HL-60/S4 (cell line): ENCODE results near the gene KCNMB2.

Experiments
- in situ Hi-C: fragments of 300-500 bp; cut with MboI; formaldehyde crosslinking; loops from 2 replicates; pipeline ENCODE4 v1.14.3; 2022; ENCODE audit warnings: low sequenced_read_pairs

KCNMB2 gene

GRCh38 chr3:178567611-178568010 lies 31.4 kb downstream of the KCNMB2 start:
- in situ Hi-C loops: no loop called here

- in situ Hi-C loops: no loop called here
These were observed 32.0 kb downstream of the KCNMB2 start for GRCh38 chr3:178568155-178568731.

GRCh38 chr3:178568911-178569310 lies 32.7 kb downstream of the KCNMB2 start:
- in situ Hi-C loops: no loop called here

- in situ Hi-C loops: no loop called here
These were observed 33.6 kb downstream of the KCNMB2 start for GRCh38 chr3:178569826-178570225.

GRCh38 chr3:178583963-178584575 lies 47.8 kb downstream of the KCNMB2 start:
- in situ Hi-C loops: no loop called here

- in situ Hi-C loops: no loop called here
These were observed 48.6 kb downstream of the KCNMB2 start for GRCh38 chr3:178584722-178585380.

GRCh38 chr3:178585454-178585853 lies 49.2 kb downstream of the KCNMB2 start:
- in situ Hi-C loops: no loop called here

GRCh38 chr3:178586076-178586475 lies 49.8 kb downstream of the KCNMB2 start:
- in situ Hi-C loops: no loop called here

GRCh38 chr3:178588628-178589027 lies 52.4 kb downstream of the KCNMB2 start:
- in situ Hi-C loops: no loop called here

- in situ Hi-C loops: no loop called here
These were observed 57.5 kb downstream of the KCNMB2 start for GRCh38 chr3:178593786-178594185.

- in situ Hi-C loops: no loop called here
These were observed 61.1 kb downstream of the KCNMB2 start for GRCh38 chr3:178597371-178597770.

- in situ Hi-C loops: no loop called here
These were observed 66.6 kb downstream of the KCNMB2 start for GRCh38 chr3:178602856-178603255.

- in situ Hi-C loops: no loop called here
These were observed 67.5 kb downstream of the KCNMB2 start for GRCh38 chr3:178603735-178604134.

GRCh38 chr3:178618197-178618596 lies 82.0 kb downstream of the KCNMB2 start:
- in situ Hi-C loops: no loop called here

GRCh38 chr3:178618896-178619295 lies 82.7 kb downstream of the KCNMB2 start:
- in situ Hi-C loops: no loop called here

- in situ Hi-C loops: no loop called here
These were observed 87.5 kb downstream of the KCNMB2 start for GRCh38 chr3:178623666-178624255.

GRCh38 chr3:178624276-178624675 lies 88.0 kb downstream of the KCNMB2 start:
- in situ Hi-C loops: no loop called here

GRCh38 chr3:178625053-178625600 lies 88.9 kb downstream of the KCNMB2 start:
- in situ Hi-C loops: no loop called here

GRCh38 chr3:178628037-178628436 lies 91.8 kb downstream of the KCNMB2 start:
- in situ Hi-C loops: no loop called here

- in situ Hi-C loops: no loop called here
These were observed 93.4 kb downstream of the KCNMB2 start for GRCh38 chr3:178629430-178630178.

- in situ Hi-C loops: no loop called here
These were observed 95.7 kb downstream of the KCNMB2 start for GRCh38 chr3:178631950-178632349.
